Ascending aorta (tissue), 2 donors: ENCODE data around the gene FGF11. TPM values are rescaled to one million over a fixed set of nuclear protein-coding genes. Genes with fewer than 3 reads are reported as not detected.
A peak's percentile ranks its signal among the peaks of the same experiment; 100 is the strongest.
"Not testable (repeated sequence)": the region's sequence is repeated elsewhere in the genome, so short reads cannot be mapped to it uniquely, and the experiment has no call there.

Source experiments
- DNase-seq, 2 donors: peaks; one replicate each; pipeline ENCODE4 v3.0.0-alpha.2; 2019; ENCODE audit warnings: low spot score in 2 of 2
- H3K27ac ChIP-seq, 2 donors: fragments of 200-600 bp; sonication (generic); one replicate each; pipeline ENCODE4 v1.5.1; 2016 to 2017; ENCODE audit warnings: mild to moderate bottlenecking in 1 of 2
- H3K27me3 ChIP-seq: fragments of 200-600 bp; sonication (generic); one replicate; pipeline ENCODE4 v1.5.1; 2017
- H3K36me3 ChIP-seq, 2 donors: fragments of 200-600 bp; sonication (generic); one replicate each; pipeline ENCODE4 v1.5.1; 2016
- H3K4me1 ChIP-seq, 2 donors: fragments of 200-600 bp; sonication (generic); one replicate each; pipeline ENCODE4 v1.5.1; 2016 to 2017; ENCODE audit warnings: mild to moderate bottlenecking in 1 of 2
- H3K4me3 ChIP-seq, 2 donors: fragments of 200-600 bp; sonication (generic); one replicate each; pipeline ENCODE4 v1.5.1; 2016 to 2017; ENCODE audit warnings: mild to moderate bottlenecking in 1 of 2
- H3K9me3 ChIP-seq, 2 donors: fragments of 200-600 bp; sonication (generic); one replicate each; pipeline ENCODE4 v1.5.1; 2016
- intact Hi-C: fragments of 100-400 bp; cut with DNase I; formaldehyde crosslinking; loops from one replicate; pipeline ENCODE4 v1.15.1; 2023
- total RNA-seq: library from RNA; depleted of rRNA; stranded (reverse); fragments of >200 nt; gene quantifications from one replicate; pipeline ENCODE4 v1.1.0, GENCODE V29; 2016
- TF ChIP-seq, protein P1 (sequence below), 3 experiments: fragments of 200-600 bp in 2 of 3; fragments of 450-650 bp in 1 of 3; sonication (generic) in 2 of 3; IDR thresholded peaks; one replicate each; pipeline ENCODE4 v1.5.1; 2016 to 2019; ENCODE audit warnings: antibody characterized with exemption in 3 of 3, mild to moderate bottlenecking in 1 of 3, moderate library complexity in 1 of 3

Gene FGF11
- total RNA-seq, 1 donor from 2014 or later: 0.32 TPM

DNA sequence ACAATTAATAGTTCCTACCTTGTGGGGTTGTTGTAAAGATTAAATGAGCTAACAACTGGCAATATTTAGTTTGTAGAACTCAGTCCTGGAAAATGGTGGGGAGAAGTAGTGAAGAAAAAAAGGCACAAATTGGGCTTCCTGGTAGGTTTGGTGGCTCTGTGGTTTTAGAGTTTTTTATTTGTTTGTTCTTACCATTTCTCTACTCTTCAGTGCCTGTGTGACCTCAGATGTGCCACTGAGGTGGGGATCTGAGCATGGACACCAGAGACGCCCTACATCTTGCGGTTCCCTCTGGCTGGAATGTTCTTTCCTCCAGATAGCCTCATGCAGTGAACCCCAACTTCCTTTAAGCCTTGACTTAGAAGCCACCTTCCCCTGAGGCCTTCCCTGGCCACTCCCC is 32.4 kb downstream of the FGF11 start:
- Histone ChIP-seq H3K27ac (no peak overlapping the region), H3K9me3 (no peaks in the 10 kb centered on the region), H3K36me3 (no peaks in the 10 kb centered on the region), H3K27me3 (no peaks in the 10 kb centered on the region), H3K4me1 (peaks cover 6 to 32% of the 10 kb centered on the region in 2 donors), H3K4me3 (no peak overlapping the region)
- intact Hi-C loops: no loop called here
- TF ChIP-seq, protein P1, sequence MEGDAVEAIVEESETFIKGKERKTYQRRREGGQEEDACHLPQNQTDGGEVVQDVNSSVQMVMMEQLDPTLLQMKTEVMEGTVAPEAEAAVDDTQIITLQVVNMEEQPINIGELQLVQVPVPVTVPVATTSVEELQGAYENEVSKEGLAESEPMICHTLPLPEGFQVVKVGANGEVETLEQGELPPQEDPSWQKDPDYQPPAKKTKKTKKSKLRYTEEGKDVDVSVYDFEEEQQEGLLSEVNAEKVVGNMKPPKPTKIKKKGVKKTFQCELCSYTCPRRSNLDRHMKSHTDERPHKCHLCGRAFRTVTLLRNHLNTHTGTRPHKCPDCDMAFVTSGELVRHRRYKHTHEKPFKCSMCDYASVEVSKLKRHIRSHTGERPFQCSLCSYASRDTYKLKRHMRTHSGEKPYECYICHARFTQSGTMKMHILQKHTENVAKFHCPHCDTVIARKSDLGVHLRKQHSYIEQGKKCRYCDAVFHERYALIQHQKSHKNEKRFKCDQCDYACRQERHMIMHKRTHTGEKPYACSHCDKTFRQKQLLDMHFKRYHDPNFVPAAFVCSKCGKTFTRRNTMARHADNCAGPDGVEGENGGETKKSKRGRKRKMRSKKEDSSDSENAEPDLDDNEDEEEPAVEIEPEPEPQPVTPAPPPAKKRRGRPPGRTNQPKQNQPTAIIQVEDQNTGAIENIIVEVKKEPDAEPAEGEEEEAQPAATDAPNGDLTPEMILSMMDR (IDR thresholded peaks at IDR 0.05): no peak
- DNase-seq: no peak

DNA sequence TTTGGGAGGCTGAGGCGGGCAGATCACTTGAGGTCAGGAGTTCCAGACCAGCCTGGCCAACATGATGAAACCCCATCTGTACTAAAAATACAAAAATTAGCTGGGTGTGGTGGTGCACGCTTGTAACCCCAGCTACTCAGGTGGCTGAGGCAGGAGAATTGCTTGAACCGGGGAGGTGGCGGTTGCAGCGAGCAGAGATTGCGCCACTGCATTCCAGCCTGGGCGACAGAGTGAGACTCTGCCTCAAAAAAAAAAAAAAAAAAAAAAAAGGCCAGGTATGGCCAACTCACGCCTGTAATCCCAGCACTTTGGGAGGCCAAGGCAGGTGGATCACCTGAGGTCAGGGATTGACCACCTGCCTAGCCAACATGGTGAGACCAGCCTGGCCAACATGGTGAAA is 35.5 kb downstream of the FGF11 start:
- H3K27me3 ChIP-seq, intact Hi-C loops, H3K36me3 ChIP-seq, DNase-seq, H3K4me3 ChIP-seq, H3K9me3 ChIP-seq: not testable (repeated sequence)
- Histone ChIP-seq H3K4me1 (peaks cover 14 to 35% of the 10 kb centered on the region in 2 donors), H3K27ac (peak overlapping the region in 1 of 2 donors; percentile 29)

DNA sequence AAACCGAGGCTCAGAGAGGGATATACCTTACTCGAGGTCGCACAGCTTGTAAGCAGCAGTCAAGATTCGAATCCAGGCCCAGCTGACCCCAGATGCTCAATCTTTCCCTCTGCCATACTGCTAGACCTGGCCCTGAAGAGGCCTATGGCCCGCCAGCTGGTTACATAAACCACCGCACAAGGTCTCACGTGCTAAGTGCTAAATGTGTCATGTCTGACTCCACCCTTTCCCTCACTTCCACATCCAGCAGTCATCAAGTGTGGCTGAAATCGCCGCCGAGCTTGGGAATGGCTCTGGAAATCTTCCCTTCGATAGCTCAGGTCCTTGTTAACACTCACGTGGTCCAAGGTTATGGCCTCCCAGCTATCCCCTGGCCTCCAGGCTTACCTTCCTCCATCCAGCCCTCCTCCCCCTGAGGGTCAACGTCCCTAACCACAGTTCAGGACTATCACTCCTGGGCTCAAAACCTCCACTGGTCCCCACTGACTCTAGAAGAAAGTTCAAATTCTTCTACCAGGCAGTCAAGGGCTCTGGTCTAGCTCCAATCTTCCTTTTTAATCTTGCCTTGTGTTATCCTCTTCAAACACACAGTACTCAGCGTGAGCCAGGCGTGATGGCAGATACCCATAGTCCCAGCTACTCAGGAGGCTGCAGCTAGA is 36.6 kb downstream of the FGF11 start:
- DNase-seq: peak in 1 of 2 donors; percentile 79
- peak overlapping the region; percentile 100 for H3K27ac ChIP-seq
- no peaks in the 10 kb centered on the region for H3K27me3 ChIP-seq
- H3K36me3 ChIP-seq: peaks cover 0 to 3% of the 10 kb centered on the region in 2 donors
- H3K4me1 ChIP-seq: peaks cover 14 to 37% of the 10 kb centered on the region in 2 donors
- TF ChIP-seq, protein P1 (IDR thresholded peaks at IDR 0.05): no peak
- no peak overlapping the region for H3K4me3 ChIP-seq
- no peaks in the 10 kb centered on the region for H3K9me3 ChIP-seq
- intact Hi-C loops: loop anchor here (2.0 kb wide), 1 partner anchor 19 kb away; no protein-coding TSS in a partner anchor

DNA sequence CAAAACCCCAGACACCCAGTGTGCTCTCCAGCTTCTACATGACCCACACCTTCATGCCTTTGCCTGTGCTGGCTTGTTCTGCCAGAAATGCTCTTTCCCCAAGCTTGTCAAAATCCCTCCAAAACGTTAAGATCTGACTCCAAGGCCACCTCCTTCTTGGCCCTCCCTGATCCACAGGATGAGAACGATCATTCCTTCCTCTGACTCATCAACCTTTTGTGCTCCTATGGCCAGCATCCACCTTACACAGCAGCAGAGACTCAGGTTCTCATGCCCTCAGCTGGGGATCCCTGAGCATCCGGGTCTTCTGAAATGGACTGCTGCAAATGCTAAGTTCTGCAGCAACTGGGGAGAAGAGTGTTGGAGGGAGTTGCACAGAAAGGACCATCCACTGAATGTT is 37.2 kb downstream of the FGF11 start:
- H3K9me3 ChIP-seq: no peaks in the 10 kb centered on the region
- TF ChIP-seq, protein P1 (IDR thresholded peaks at IDR 0.05): no peak
- intact Hi-C loops: loop anchor here (2.0 kb wide), 1 partner anchor 20 kb away; no protein-coding TSS in a partner anchor
- DNase-seq: no peak
- no peaks in the 10 kb centered on the region for H3K27me3 ChIP-seq
- peaks cover 0 to 3% of the 10 kb centered on the region in 2 donors for H3K36me3 ChIP-seq
- H3K27ac ChIP-seq: peak overlapping the region; percentile 100
- H3K4me1 ChIP-seq: peaks cover 14 to 37% of the 10 kb centered on the region in 2 donors
- H3K4me3 ChIP-seq: no peak overlapping the region

DNA sequence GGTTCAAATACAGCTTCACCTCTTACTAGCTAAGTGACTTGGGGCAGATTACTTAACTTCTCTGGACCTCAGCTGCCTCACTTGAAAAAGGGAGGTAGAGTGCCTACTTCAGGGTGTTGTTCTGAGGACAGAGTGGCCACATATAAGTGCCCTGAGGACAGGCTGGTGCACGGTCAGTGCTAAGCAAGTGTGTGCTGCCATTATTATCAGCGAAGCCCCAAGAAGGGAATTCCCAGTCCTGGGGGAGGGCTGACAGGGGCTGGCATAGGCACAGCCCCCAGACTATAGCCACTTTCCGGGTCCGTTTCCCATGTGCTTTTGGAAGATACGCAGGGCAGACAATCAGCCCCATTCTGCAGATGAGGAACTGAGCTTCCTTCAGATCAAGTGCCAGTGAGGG is 37.6 kb downstream of the FGF11 start:
- Histone ChIP-seq H3K9me3 (no peaks in the 10 kb centered on the region), H3K4me3 (peak overlapping the region; percentile 100), H3K27ac (peak overlapping the region; percentile 100), H3K4me1 (peaks cover 14 to 40% of the 10 kb centered on the region in 2 donors), H3K27me3 (no peaks in the 10 kb centered on the region), H3K36me3 (peaks cover 0 to 3% of the 10 kb centered on the region in 2 donors)
- TF ChIP-seq, protein P1 (IDR thresholded peaks at IDR 0.05): no peak
- no peak for DNase-seq
- intact Hi-C loops: loop anchor here (2.0 kb wide), 1 partner anchor 20 kb away; no protein-coding TSS in a partner anchor
